H1 (cell line): ENCODE data around the gene MRPS35. TPM values are rescaled to one million over a fixed set of nuclear protein-coding genes. Genes with fewer than 3 reads are reported as not detected.

Source experiments
- CTCF ChIA-PET: fragments of 300-600 bp; sonication (Branson Sonifier 250); formaldehyde crosslinking; loops from one replicate; lab custom pipeline; 2021; ENCODE audit not compliant: partially characterized antibody; lab: Charles Lee
- POLR2A ChIA-PET: fragments of 300-600 bp; sonication (Branson Sonifier 250); formaldehyde crosslinking; loops from one replicate; lab custom pipeline; 2021; ENCODE audit warnings: inconsistent platforms; ENCODE audit not compliant: partially characterized antibody; lab: Charles Lee
- DNase-seq, 2 experiments: peaks; one replicate each; pipeline versions ENCODE4 v3.0.0 to v3.0.0-alpha.2; 2010 to 2022; ENCODE audit warnings: low spot score in 2 of 2, low read depth in 1 of 2, mixed read lengths in 1 of 2
- FAIRE-seq: peaks from 2 replicates; lab custom pipeline; 2011; peaks lifted over from hg19 to GRCh38; lab: Jason Lieb, UNC
- H2AFZ ChIP-seq: 2 replicates; pipeline ENCODE4 v1.8.1; 2012; ENCODE audit warnings: low read length, inconsistent platforms
- H2AK5ac ChIP-seq: 2 replicates; pipeline ENCODE4 v1.6.1; 2013; ENCODE audit warnings: low read depth, low read length
- H2BK120ac ChIP-seq: replicated peaks from 2 replicates; pipeline ENCODE3; 2013; ENCODE audit warnings: low read depth, low read length, inconsistent platforms
- H2BK12ac ChIP-seq: 2 replicates; pipeline ENCODE4 v1.6.1; 2013; ENCODE audit warnings: low read depth, low read length
- H2BK15ac ChIP-seq: 2 replicates; pipeline ENCODE4 v1.6.1; 2013; ENCODE audit warnings: low read length
- H2BK20ac ChIP-seq: 2 replicates; pipeline ENCODE4 v1.6.1; 2013; ENCODE audit warnings: low read length
- H2BK5ac ChIP-seq: 2 replicates; pipeline ENCODE4 v1.6.1; 2013; ENCODE audit warnings: low read depth, low read length
- H3K14ac ChIP-seq: 2 replicates; pipeline ENCODE4 v1.6.1; 2013; ENCODE audit warnings: inconsistent platforms; ENCODE audit not compliant: insufficient read length
- H3K18ac ChIP-seq: 2 replicates; pipeline ENCODE4 v1.6.1; 2013; ENCODE audit warnings: low read length; ENCODE audit errors: extremely low read depth
- H3K23ac ChIP-seq: 2 replicates; pipeline ENCODE4 v1.6.1; 2013; ENCODE audit warnings: inconsistent platforms; ENCODE audit not compliant: insufficient read length
- H3K23me2 ChIP-seq: 2 replicates; pipeline ENCODE4 v1.6.1; 2013; ENCODE audit warnings: low read depth, low read length
- H3K27ac ChIP-seq: 2 replicates; pipeline ENCODE4 v1.6.1; 2011; ENCODE audit warnings: low read depth, low read length, inconsistent platforms
- H3K27me3 ChIP-seq, 4 experiments: replicated peaks in 1 of 4; 1 replicate in 1 of 4; 2 replicates in 3 of 4; pipeline versions ENCODE4 v1.6.1 to v1.8.1; 2011 to 2013; ENCODE audit warnings: low read length in 3 of 4, mild to moderate bottlenecking in 3 of 4, inconsistent platforms in 2 of 4, mixed read lengths in 2 of 4, moderate library complexity in 1 of 4; ENCODE audit not compliant: control insufficient read depth in 3 of 4, insufficient read depth in 3 of 4; ENCODE audit errors: extremely low read depth in 1 of 4
- H3K36me3 ChIP-seq, 4 experiments: 2 replicates each; pipeline versions ENCODE4 v1.6.1 to v1.8.1; 2011 to 2013; ENCODE audit warnings: mild to moderate bottlenecking in 4 of 4, low read length in 3 of 4, moderate library complexity in 2 of 4, control low read depth in 1 of 4, inconsistent platforms in 1 of 4; ENCODE audit not compliant: insufficient read depth in 4 of 4, control insufficient read depth in 2 of 4
- H3K4ac ChIP-seq: replicated peaks from 2 replicates; pipeline ENCODE3; 2013; ENCODE audit warnings: low read length, low read depth, mixed read lengths, inconsistent platforms; ENCODE audit not compliant: insufficient read length
- H3K4me1 ChIP-seq, 4 experiments: replicated peaks in 1 of 4; 1 replicate in 1 of 4; 2 replicates in 3 of 4; pipeline versions ENCODE4 v1.6.1 to v1.8.1; 2011 to 2013; ENCODE audit warnings: low read length in 3 of 4, inconsistent platforms in 2 of 4, mixed read lengths in 1 of 4; ENCODE audit not compliant: insufficient read depth in 4 of 4, control insufficient read depth in 3 of 4
- H3K4me2 ChIP-seq, 2 experiments: 2 replicates each; pipeline versions ENCODE4 v1.6.1 to v1.8.1; 2011 to 2013; ENCODE audit warnings: low read depth in 2 of 2, low read length in 2 of 2, control low read depth in 1 of 2, inconsistent platforms in 1 of 2, mild to moderate bottlenecking in 1 of 2; ENCODE audit not compliant: insufficient read depth in 1 of 2
- H3K4me3 ChIP-seq, 4 experiments: fragments of 200-600, 300-600 bp in 1 of 4; sonication (generic), shearing (Covaris generic), sonication (Bioruptor Twin) in 1 of 4; 2 replicates each; pipeline versions ENCODE4 v1.5.1 to v1.8.1; 2011 to 2016; ENCODE audit warnings: low read length in 4 of 4, low read depth in 3 of 4, control low read depth in 2 of 4, inconsistent platforms in 2 of 4, mild to moderate bottlenecking in 2 of 4, mixed read lengths in 1 of 4, moderate library complexity in 1 of 4; ENCODE audit not compliant: insufficient read depth in 2 of 4; ENCODE audit errors: extremely low read depth in 1 of 4
- H3K56ac ChIP-seq: replicated peaks from 2 replicates; pipeline ENCODE3; 2013; ENCODE audit warnings: low read depth, mild to moderate bottlenecking, mixed read lengths, low read length, inconsistent platforms; ENCODE audit not compliant: insufficient read length
- H3K79me1 ChIP-seq: 2 replicates; pipeline ENCODE4 v1.6.1; 2013; ENCODE audit warnings: low read depth, low read length, control low read depth
- H3K79me2 ChIP-seq, 2 experiments: 2 replicates each; pipeline versions ENCODE4 v1.6.1 to v1.8.1; 2012 to 2013; ENCODE audit warnings: low read length in 2 of 2, mild to moderate bottlenecking in 2 of 2, inconsistent platforms in 1 of 2; ENCODE audit not compliant: insufficient read depth in 2 of 2, control insufficient read depth in 1 of 2
- H3K9ac ChIP-seq, 4 experiments: replicated peaks in 1 of 4; 1 replicate in 1 of 4; 2 replicates in 3 of 4; pipeline versions ENCODE4 v1.6.1 to v1.8.1; 2011 to 2013; ENCODE audit warnings: low read depth in 3 of 4, low read length in 3 of 4, control low read depth in 2 of 4, mild to moderate bottlenecking in 2 of 4, moderate library complexity in 2 of 4, inconsistent platforms in 1 of 4; ENCODE audit errors: extremely low read depth in 1 of 4
- H3K9me3 ChIP-seq, 2 experiments: 2 replicates each; pipeline versions ENCODE4 v1.6.1 to v1.8.1; 2012 to 2013; ENCODE audit warnings: mild to moderate bottlenecking in 2 of 2, moderate library complexity in 2 of 2, control low read depth in 1 of 2, inconsistent platforms in 1 of 2, low read depth in 1 of 2, low read length in 1 of 2, mixed read lengths in 1 of 2; ENCODE audit not compliant: insufficient read depth in 2 of 2
- H4K20me1 ChIP-seq, 2 experiments: replicated peaks in 1 of 2; 2 replicates each; pipeline versions ENCODE3 to v1.8.1; 2011 to 2013; ENCODE audit warnings: inconsistent platforms in 2 of 2, low read length in 2 of 2, mild to moderate bottlenecking in 1 of 2; ENCODE audit not compliant: insufficient read depth in 2 of 2, control insufficient read depth in 1 of 2
- H4K5ac ChIP-seq: 2 replicates; pipeline ENCODE4 v1.6.1; 2013; ENCODE audit warnings: low read length, low read depth, mixed read lengths, inconsistent platforms; ENCODE audit not compliant: insufficient read length
- H4K8ac ChIP-seq: 2 replicates; pipeline ENCODE4 v1.8.0; 2013; ENCODE audit warnings: mild to moderate bottlenecking, moderate library complexity, low read length, inconsistent platforms; ENCODE audit not compliant: insufficient read depth; ENCODE audit errors: extremely low read depth
- H4K91ac ChIP-seq: replicated peaks from 2 replicates; pipeline ENCODE3; 2013; ENCODE audit warnings: low read length, mixed read lengths, inconsistent platforms; ENCODE audit not compliant: insufficient read length
- CBX8 ChIP-seq: fragments of 300-800, 300-1000 bp; sonication (generic); IDR thresholded peaks from 2 replicates; pipeline ENCODE4 v1.7.1; 2016; ENCODE audit warnings: low read depth, low read length, borderline replicate concordance
- CREB1 ChIP-seq: IDR thresholded peaks from 2 replicates; pipeline ENCODE4 v1.6.1; 2012; ENCODE audit warnings: inconsistent platforms
- CTBP2 ChIP-seq: IDR thresholded peaks from 2 replicates; pipeline ENCODE4 v1.7.0; 2011; ENCODE audit warnings: borderline replicate concordance, mild to moderate bottlenecking, moderate library complexity, mixed read lengths, low read length; ENCODE audit not compliant: insufficient read depth, insufficient read length
- HDAC2 ChIP-seq, 2 experiments: fragments of 300-600 bp in 1 of 2; sonication (generic) in 1 of 2; IDR thresholded peaks; 2 replicates each; pipeline ENCODE4 v1.6.1; 2011 to 2012; ENCODE audit warnings: low read depth in 2 of 2, low read length in 2 of 2, mild to moderate bottlenecking in 2 of 2, moderate library complexity in 2 of 2, borderline replicate concordance in 1 of 2, inconsistent platforms in 1 of 2
- KDM1A ChIP-seq: fragments of 200-600, 300-600 bp; sonication (generic); IDR thresholded peaks from 2 replicates; pipeline ENCODE4 v1.7.1; 2016; ENCODE audit warnings: mild to moderate bottlenecking, low read length, borderline replicate concordance
- MAFK ChIP-seq: IDR thresholded peaks from 2 replicates; pipeline ENCODE4 v1.6.1; 2012; ENCODE audit warnings: low read depth, mild to moderate bottlenecking, improper control_type of control experiment, low read length
- POLR2AphosphoS5 ChIP-seq: IDR thresholded peaks from 2 replicates; pipeline ENCODE4 v1.6.1; 2011; ENCODE audit warnings: low read depth, low read length
- SIX5 ChIP-seq: IDR thresholded peaks from 2 replicates; pipeline ENCODE4 v1.6.1; 2011; ENCODE audit warnings: mild to moderate bottlenecking, low read depth, low read length
- WGBS, 2 experiments: shearing (Covaris generic) in 1 of 2; methylation state at CpG; one replicate each; pipeline versions ENCODE4 v1.1.6 to v1.1.7; 2013 to 2015; ENCODE audit warnings: low lambda C conversion rate in 2 of 2, mixed read lengths in 2 of 2, inconsistent platforms in 1 of 2, low coverage in 1 of 2, missing lambda C conversion rate in 1 of 2; ENCODE audit not compliant: insufficient replicate concordance in 2 of 2, insufficient coverage in 1 of 2, insufficient read length in 1 of 2; ENCODE audit errors: extremely low coverage in 1 of 2, missing lambda C conversion rate in 1 of 2; 5-methylcytosine and 5-hydroxymethylcytosine counted together
- polyA plus RNA-seq, 7 experiments: library from polyadenylated mRNA; depleted of rRNA in 3 of 7; stranded (reverse) in 5 of 7; unstranded in 2 of 7; fragments of >200 nt in 5 of 7; fragments of 200-250 nt in 2 of 7; gene quantifications; 1 replicate in 5 of 7; 2 replicates in 1 of 7; 4 replicates in 1 of 7; pipeline versions ENCODE4 v1.2.1 to v1.2.3, GENCODE V29; 2011 to 2013; ENCODE audit warnings: missing spikeins in 2 of 7, mixed read lengths in 2 of 7
- total RNA-seq: library from RNA; stranded (reverse); fragmentation: NEBNext Ultra II Directional; extraction: Animal tissue kit (Norgen Biotek cat#: 25700); gene quantifications from 2 replicates; pipeline ENCODE4 v1.2.1, GENCODE V29; 2021
- TF ChIP-seq, protein P1 (sequence below): IDR thresholded peaks from 2 replicates; pipeline ENCODE4 v1.6.1; 2011; ENCODE audit warnings: low read depth, mild to moderate bottlenecking, low read length; ENCODE audit not compliant: insufficient read depth

Gene MRPS35
- total and polyA plus RNA-seq, 2 of the 8 experiments (the other 6 are each of a cell fraction or from before 2014, with no cell fraction given) = 26.8 to 47.9 TPM

DNA sequence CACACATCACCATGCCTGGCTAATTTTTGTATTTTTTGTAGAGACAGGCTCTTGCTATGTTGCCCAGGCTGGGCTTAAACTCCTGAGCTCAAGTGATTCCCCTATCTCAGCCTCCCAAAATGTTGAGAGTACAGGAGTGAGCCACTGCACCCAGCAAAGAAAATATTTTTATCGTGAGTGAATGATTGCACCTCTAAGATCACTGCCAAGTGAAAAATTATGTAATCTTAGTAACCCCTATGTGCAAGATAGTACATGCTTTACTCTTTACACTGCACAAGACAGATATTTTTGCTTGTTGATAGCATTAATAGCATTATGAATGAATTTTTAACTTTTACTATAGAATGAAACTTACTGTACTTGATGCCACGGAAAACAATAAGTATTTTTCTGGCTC, 3.4 kb upstream of the MRPS35 start:
- DNase-seq (no peak), FAIRE-seq (no peak)
- H2BK5ac ChIP-seq = no peak overlapping the region
- H3K4me2 ChIP-seq = no peak overlapping the region
- CTCF ChIA-PET = interaction anchor here (0.7 to 1.3 kb wide), 4 partner anchors 10 to 284 kb away, joined by 3 to 4 read pairs (median 4); no protein-coding TSS in a partner anchor
- no peak overlapping the region for H3K23ac ChIP-seq
- H3K36me3 ChIP-seq = no peaks in the 10 kb centered on the region
- no peak overlapping the region for H2BK20ac ChIP-seq
- no peak overlapping the region for H2BK12ac ChIP-seq
- H4K5ac ChIP-seq = no peak overlapping the region
- peaks cover 0 to 3% (median 1%) of the 10 kb centered on the region in 4 experiments; a peak in 3 of 7 replicates for H3K4me1 ChIP-seq
- no peak overlapping the region for H3K27ac ChIP-seq
- H3K79me1 ChIP-seq = no peaks in the 10 kb centered on the region
- H4K20me1 ChIP-seq = no peaks in the 10 kb centered on the region
- no peak overlapping the region for H4K91ac ChIP-seq
- TF ChIP-seq CREB1 = no peak
- no peak for TF ChIP-seq SIX5
- TF ChIP-seq, protein P1, sequence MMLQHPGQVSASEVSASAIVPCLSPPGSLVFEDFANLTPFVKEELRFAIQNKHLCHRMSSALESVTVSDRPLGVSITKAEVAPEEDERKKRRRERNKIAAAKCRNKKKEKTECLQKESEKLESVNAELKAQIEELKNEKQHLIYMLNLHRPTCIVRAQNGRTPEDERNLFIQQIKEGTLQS = no peak
- TF ChIP-seq MAFK = no peak
- no peak for TF ChIP-seq HDAC2 (IDR thresholded peaks at IDR 0.05; ENCODE audit: borderline replicate concordance in 1 of 2, low read depth in 2 of 2, low read length in 2 of 2)
- no peak for TF ChIP-seq CBX8
- TF ChIP-seq KDM1A = no peak
- TF ChIP-seq POLR2AphosphoS5 = no peak
- no peak for TF ChIP-seq CTBP2
- no peak overlapping the region; the same call in 1 of the 2 replicates for H4K8ac ChIP-seq
- no peak overlapping the region for H3K4me3 ChIP-seq
- no peak overlapping the region for H3K14ac ChIP-seq
- peaks cover 8 to 13% of the 10 kb centered on the region in 2 experiments; a peak in 3 of 4 replicates for H3K79me2 ChIP-seq
- no peak overlapping the region for H2AFZ ChIP-seq
- WGBS, 2 experiments = 95% methylated on average over 2 of the region's 2 CpGs; no CpG with 5 or more reads in 1 of the 2 experiments
- H3K27me3 ChIP-seq = no peaks in the 10 kb centered on the region
- H3K23me2 ChIP-seq = peaks cover 13% of the 10 kb centered on the region; the same call in 1 of the 2 replicates
- no peaks in the 10 kb centered on the region for H3K9me3 ChIP-seq
- H3K9ac ChIP-seq = no peak overlapping the region
- H3K18ac ChIP-seq = no peak overlapping the region
- POLR2A ChIA-PET = no interaction called here
- no peak overlapping the region for H2BK120ac ChIP-seq
- no peak overlapping the region for H2BK15ac ChIP-seq
- no peak overlapping the region for H2AK5ac ChIP-seq
- no peak overlapping the region for H3K56ac ChIP-seq
- H3K4ac ChIP-seq = no peak overlapping the region
